ENCODE results near the gene GNAQ.

The GNAQ gene

GRCh38 chr9:77673941-77674791 lies 357.4 kb downstream of the GNAQ start:
- DNase-seq: no peak

GRCh38 chr9:77672183-77672582 lies 359.4 kb downstream of the GNAQ start:
- no peak for DNase-seq

GRCh38 chr9:77667151-77667550 lies 364.5 kb downstream of the GNAQ start:
- no peak for DNase-seq
